Fibroblast of lung (primary cell): ENCODE results near the gene CADPS. TPM values are rescaled to one million over a fixed set of nuclear protein-coding genes. Genes with fewer than 3 reads are reported as not detected.

Source experiments
- DNase-seq, 2 donors: peaks; one replicate each; pipeline versions ENCODE4 v3.0.0 to v3.0.0-alpha.2; 2010; ENCODE audit warnings: low read depth in 2 of 2
- H2AFZ ChIP-seq: 2 replicates; pipeline ENCODE4 v1.5.1; 2012; ENCODE audit warnings: low read length, control low read depth, inconsistent platforms
- H3K27ac ChIP-seq: 2 replicates; pipeline ENCODE4 v1.5.1; 2011; ENCODE audit warnings: low read length, control low read depth; ENCODE audit not compliant: insufficient read depth
- H3K27me3 ChIP-seq: 2 replicates; pipeline ENCODE4 v1.5.1; 2011; ENCODE audit warnings: mild to moderate bottlenecking, low read length; ENCODE audit not compliant: control insufficient read depth, insufficient read depth
- H3K36me3 ChIP-seq: 2 replicates; pipeline ENCODE4 v1.5.1; 2011; ENCODE audit warnings: low read length; ENCODE audit not compliant: control insufficient read depth, insufficient read depth
- H3K4me1 ChIP-seq: 2 replicates; pipeline ENCODE4 v1.5.1; 2011; ENCODE audit warnings: low read length; ENCODE audit not compliant: control insufficient read depth, insufficient read depth; ENCODE audit errors: extremely low read depth
- H3K4me2 ChIP-seq: 2 replicates; pipeline ENCODE4 v1.5.1; 2011; ENCODE audit warnings: low read length, control low read depth; ENCODE audit not compliant: insufficient read depth; ENCODE audit errors: extremely low read depth
- H3K4me3 ChIP-seq, 4 experiments: fragments of 200-600 bp in 1 of 4; sonication (generic) in 1 of 4; replicated peaks in 1 of 4; 2 replicates each; pipeline ENCODE4 v1.5.1; 2011 to 2016; ENCODE audit warnings: low read length in 4 of 4, low read depth in 3 of 4, mild to moderate bottlenecking in 3 of 4, control low read depth in 2 of 4, inconsistent platforms in 1 of 4, mixed read lengths in 1 of 4; ENCODE audit not compliant: insufficient read depth in 1 of 4; ENCODE audit errors: control extremely low read depth in 1 of 4
- H3K79me2 ChIP-seq: 2 replicates; pipeline ENCODE4 v1.5.1; 2012; ENCODE audit warnings: mild to moderate bottlenecking, low read length, inconsistent platforms; ENCODE audit not compliant: control insufficient read depth, insufficient read depth
- H3K9ac ChIP-seq: 2 replicates; pipeline ENCODE4 v1.5.1; 2011; ENCODE audit warnings: mild to moderate bottlenecking, low read length, control low read depth; ENCODE audit not compliant: insufficient read depth
- H3K9me3 ChIP-seq: 2 replicates; pipeline ENCODE4 v1.5.1; 2012; ENCODE audit warnings: low read depth, low read length; ENCODE audit not compliant: control insufficient read depth, insufficient read depth
- H4K20me1 ChIP-seq: 2 replicates; pipeline ENCODE4 v1.5.1; 2011; ENCODE audit warnings: low read length; ENCODE audit not compliant: control insufficient read depth, insufficient read depth; ENCODE audit errors: extremely low read depth
- CTCF ChIP-seq, 2 donors: IDR thresholded peaks in 1 of 2; conservative IDR thresholded peaks in 1 of 2; 1 replicate in 1 of 2; 2 replicates in 1 of 2; pipeline ENCODE4 v1.5.1; 2011 to 2012; ENCODE audit warnings: low read length in 2 of 2, control low read depth in 1 of 2, inconsistent platforms in 1 of 2, low read depth in 1 of 2, mild to moderate bottlenecking in 1 of 2
- EZH2 ChIP-seq: IDR thresholded peaks from 2 replicates; pipeline ENCODE4 v1.5.1; 2012; ENCODE audit warnings: low read length, control low read depth, mild to moderate bottlenecking; ENCODE audit errors: missing control alignments
- polyA plus RNA-seq, 2 donors: library from polyadenylated mRNA; depleted of rRNA in 1 of 2; stranded (reverse) in 1 of 2; unstranded in 1 of 2; fragments of >200 nt; gene quantifications; 2 replicates each; pipeline ENCODE4 v1.2.1, GENCODE V29; 2011 to 2012; ENCODE audit warnings: missing spikeins in 1 of 2
- total RNA-seq: library from RNA; depleted of rRNA; stranded (reverse); fragments of >200 nt; gene quantifications from 2 replicates; pipeline ENCODE4 v1.2.1, GENCODE V29; 2014

CADPS gene
- total and polyA plus RNA-seq, 2 donors (not counting 1 experiment from before 2014, with no cell fraction given) = 2.3 to 63.1 TPM

GRCh38 chr3:62805106-62805505 is 70.1 kb downstream of the CADPS start:
- H3K9me3 ChIP-seq = no peaks in the 10 kb centered on the region
- no peaks in the 10 kb centered on the region for H3K27me3 ChIP-seq
- H3K79me2 ChIP-seq = no peaks in the 10 kb centered on the region
- no peak for DNase-seq
- H3K9ac ChIP-seq = no peak overlapping the region
- no peaks in the 10 kb centered on the region for H4K20me1 ChIP-seq
- no peaks in the 10 kb centered on the region for H3K36me3 ChIP-seq
- H3K27ac ChIP-seq = no peak overlapping the region
- H2AFZ ChIP-seq = no peak overlapping the region
- no peak overlapping the region for H3K4me3 ChIP-seq
- no peaks in the 10 kb centered on the region for H3K4me1 ChIP-seq
- TF ChIP-seq EZH2 (no peak), CTCF (conservative IDR thresholded peaks at IDR 0.05 in 1 of 2, IDR thresholded peaks at IDR 0.05 in 1 of 2; ENCODE audit: low read depth in 1 of 2, low read length in 2 of 2) (no peak)
- no peak overlapping the region for H3K4me2 ChIP-seq

- no peak for DNase-seq
- Histone ChIP-seq H3K36me3 (no peaks in the 10 kb centered on the region), H3K27ac (no peak overlapping the region), H4K20me1 (no peaks in the 10 kb centered on the region), H3K27me3 (no peaks in the 10 kb centered on the region), H3K4me1 (no peaks in the 10 kb centered on the region), H3K9me3 (no peaks in the 10 kb centered on the region), H2AFZ (no peak overlapping the region), H3K79me2 (no peaks in the 10 kb centered on the region), H3K4me2 (no peak overlapping the region), H3K4me3 (no peak overlapping the region), H3K9ac (no peak overlapping the region)
- TF ChIP-seq CTCF (conservative IDR thresholded peaks at IDR 0.05 in 1 of 2, IDR thresholded peaks at IDR 0.05 in 1 of 2; ENCODE audit: low read depth in 1 of 2, low read length in 2 of 2) = no peak
- TF ChIP-seq EZH2 = no peak
Measured at GRCh38 chr3:62803276-62803675, 71.9 kb downstream of the CADPS start.

- Histone ChIP-seq H2AFZ (no peak overlapping the region), H3K4me1 (no peaks in the 10 kb centered on the region), H3K36me3 (no peaks in the 10 kb centered on the region), H3K27ac (no peak overlapping the region), H3K9me3 (no peaks in the 10 kb centered on the region), H3K4me2 (no peak overlapping the region), H3K9ac (no peak overlapping the region), H3K4me3 (no peak overlapping the region), H4K20me1 (no peaks in the 10 kb centered on the region), H3K79me2 (no peaks in the 10 kb centered on the region), H3K27me3 (no peaks in the 10 kb centered on the region)
- no peak for DNase-seq
- no peak for TF ChIP-seq EZH2
- no peak for TF ChIP-seq CTCF (conservative IDR thresholded peaks at IDR 0.05 in 1 of 2, IDR thresholded peaks at IDR 0.05 in 1 of 2; ENCODE audit: low read depth in 1 of 2, low read length in 2 of 2)
Measured at GRCh38 chr3:62798000-62798399, 77.2 kb downstream of the CADPS start.
